T-cell (primary cell): ENCODE data around the gene SMURF2. TPM values are rescaled to one million over a fixed set of nuclear protein-coding genes. Genes with fewer than 3 reads are reported as not detected.

Source experiments
- ATAC-seq, 4 experiments: fragments of 200-7000 bp in 3 of 4; fragments of 150-1000 bp in 1 of 4; cut with Tn5 transposase; replicated peaks in 1 of 4; 1 replicate in 3 of 4; 2 replicates in 1 of 4; pipeline ENCODE4 v1.10.0; 2021; ENCODE audit warnings: moderate library complexity in 3 of 4, mild to moderate bottlenecking in 2 of 4, moderate number of reproducible peaks in 1 of 4
- CTCF ChIA-PET, 2 donors: fragments of 300-600 bp; sonication (Branson Sonifier 250); formaldehyde crosslinking; loops; one replicate each; lab custom pipeline; 2022; ENCODE audit warnings: antibody characterized with exemption in 2 of 2; lab: Charles Lee
- POLR2A ChIA-PET, 2 donors: fragments of 300-600 bp; sonication (Branson Sonifier 250); formaldehyde crosslinking; loops; one replicate each; lab custom pipeline; 2022; ENCODE audit warnings: antibody characterized with exemption in 2 of 2; lab: Charles Lee
- DNase-seq, 35 experiments: peaks; one replicate each; pipeline versions ENCODE4 v3.0.0 to v3.0.0-alpha.2; 2013 to 2023
- H3K27ac ChIP-seq: one replicate; pipeline ENCODE4 v1.5.1; 2013; ENCODE audit warnings: low read length
- H3K27me3 ChIP-seq, 2 experiments: replicated peaks in 1 of 2; 1 replicate in 1 of 2; 2 replicates in 1 of 2; pipeline versions ENCODE4 v1.6.1 to v1.7.0; 2013; ENCODE audit warnings: low read length in 1 of 2, mixed read lengths in 1 of 2; ENCODE audit not compliant: control insufficient read depth in 2 of 2, insufficient read depth in 2 of 2; ENCODE audit errors: extremely low read depth in 1 of 2
- H3K36me3 ChIP-seq, 2 donors: 1 replicate in 1 of 2; 2 replicates in 1 of 2; pipeline versions ENCODE4 v1.6.1 to v1.7.0; 2013; ENCODE audit warnings: low read length in 1 of 2; ENCODE audit not compliant: control insufficient read depth in 2 of 2, insufficient read depth in 1 of 2; ENCODE audit errors: extremely low read depth in 1 of 2
- H3K4me1 ChIP-seq, 2 experiments: 1 replicate in 1 of 2; 2 replicates in 1 of 2; pipeline versions ENCODE4 v1.6.1 to v1.7.0; 2013; ENCODE audit warnings: low read length in 2 of 2, mixed read lengths in 1 of 2; ENCODE audit not compliant: insufficient read depth in 2 of 2, control insufficient read depth in 1 of 2; ENCODE audit errors: extremely low read depth in 1 of 2
- H3K4me3 ChIP-seq, 2 donors: 1 replicate in 1 of 2; 2 replicates in 1 of 2; pipeline versions ENCODE4 v1.5.1 to v1.7.0; 2013; ENCODE audit warnings: mild to moderate bottlenecking in 2 of 2, low read length in 1 of 2, moderate library complexity in 1 of 2; ENCODE audit not compliant: control insufficient read depth in 1 of 2; ENCODE audit errors: extremely low read depth in 1 of 2
- H3K9me3 ChIP-seq: 2 replicates; pipeline ENCODE4 v1.7.0; 2013
- H3K27ac Mint-ChIP-seq, 2 donors: one replicate each; pipeline ENCODE4 v1.8.0; 2020 to 2021; ENCODE audit warnings: mild to moderate bottlenecking in 2 of 2, mixed read lengths in 2 of 2
- H3K27me3 Mint-ChIP-seq, 2 donors: one replicate each; pipeline ENCODE4 v1.8.0; 2021 to 2022; ENCODE audit warnings: mixed read lengths in 2 of 2
- H3K36me3 Mint-ChIP-seq: one replicate; pipeline ENCODE4 v1.8.0; 2021; ENCODE audit warnings: mixed read lengths
- H3K4me1 Mint-ChIP-seq, 3 donors: one replicate each; pipeline ENCODE4 v1.8.0; 2020 to 2022; ENCODE audit warnings: mixed read lengths in 3 of 3, mild to moderate bottlenecking in 1 of 3
- H3K4me3 Mint-ChIP-seq, 3 donors: one replicate each; pipeline ENCODE4 v1.8.0; 2020 to 2022; ENCODE audit warnings: mild to moderate bottlenecking in 3 of 3, mixed read lengths in 3 of 3, moderate library complexity in 3 of 3
- H3K9me3 Mint-ChIP-seq, 3 donors: one replicate each; pipeline ENCODE4 v1.8.0; 2020 to 2022; ENCODE audit warnings: mixed read lengths in 3 of 3
- WGBS: methylation state at CpG from one replicate; pipeline ENCODE4 v1.1.5; 2013; ENCODE audit warnings: missing lambda C conversion rate; ENCODE audit not compliant: insufficient coverage; 5-methylcytosine and 5-hydroxymethylcytosine counted together
- total RNA-seq, 35 experiments: library from RNA in 6 of 35; stranded (reverse) in 6 of 35; fragments of 120-200 nt in 1 of 35; gene quantifications; one replicate each; pipeline versions ENCODE4 v1.2.1 to v1.2.4 and lab custom pipeline; 2013 to 2026

The SMURF2 gene
- total RNA-seq, 5 donors from 2014 or later (not counting 1 experiment from before 2014, with no cell fraction given), result 27.4 to 36.6 (median 34.8) TPM

- Histone ChIP-seq H3K36me3 (peaks cover 6 to 73% of the 10 kb centered on the region in 2 donors), H3K9me3 (no peaks in the 10 kb centered on the region), H3K27ac (peak overlapping the region; percentile 99), H3K4me3 (no peak overlapping the region), H3K4me1 (peaks cover 13 to 23% of the 10 kb centered on the region in 2 experiments), H3K27me3 (no peaks in the 10 kb centered on the region)
- ChIA-PET POLR2A (interaction anchor here in 1 of 2 donors (0.6 to 0.8 kb wide), 2 partner anchors 7 to 17 kb away, joined by 3 to 4 read pairs; no protein-coding TSS in a partner anchor), CTCF (no interaction called here)
- peaks cover 74 to 87% (median 75%) of the 10 kb centered on the region in 3 donors for H3K4me1 Mint-ChIP-seq
- H3K27ac Mint-ChIP-seq, result peak overlapping the region; percentile 53 to 61
- no peaks in the 10 kb centered on the region for H3K27me3 Mint-ChIP-seq
- peaks cover 66% of the 10 kb centered on the region for H3K36me3 Mint-ChIP-seq
- H3K4me3 Mint-ChIP-seq, result peak overlapping the region; percentile 19 to 100 (median 49)
- no CpG with 5 or more reads among the region's 2 CpGs for WGBS
- ATAC-seq (no peak), DNase-seq (peak in 1 of 35 experiments; percentile 21)
- H3K9me3 Mint-ChIP-seq, result no peaks in the 10 kb centered on the region
These were observed 159.3 kb downstream of the SMURF2 start for GRCh38 chr17:64502809-64503208.

GRCh38 chr17:64502021-64502420 lies 160.1 kb downstream of the SMURF2 start:
- H3K27ac ChIP-seq, result peak overlapping the region; percentile 99
- peaks cover 6 to 74% of the 10 kb centered on the region in 2 donors for H3K36me3 ChIP-seq
- no peaks in the 10 kb centered on the region for H3K27me3 ChIP-seq
- ATAC-seq (no peak), DNase-seq (peak in 1 of 35 experiments; percentile 33)
- WGBS, result 57% methylated on average over 2 of the region's 3 CpGs
- H3K4me3 Mint-ChIP-seq, result peak overlapping the region in 2 of 3 donors; percentile 5 to 100
- H3K4me1 Mint-ChIP-seq, result peaks cover 77 to 88% (median 78%) of the 10 kb centered on the region in 3 donors
- H3K27ac Mint-ChIP-seq, result peak overlapping the region; percentile 61 to 68
- H3K9me3 Mint-ChIP-seq, result no peaks in the 10 kb centered on the region
- peaks cover 66% of the 10 kb centered on the region for H3K36me3 Mint-ChIP-seq
- no peaks in the 10 kb centered on the region for H3K9me3 ChIP-seq
- H3K4me1 ChIP-seq, result peaks cover 18 to 22% of the 10 kb centered on the region in 2 experiments
- H3K27me3 Mint-ChIP-seq, result no peaks in the 10 kb centered on the region
- no peak overlapping the region for H3K4me3 ChIP-seq
- ChIA-PET CTCF (no interaction called here), POLR2A (interaction anchor here in 1 of 2 donors (0.6 to 0.8 kb wide), 3 partner anchors 8 to 18 kb away, joined by 3 to 4 read pairs (median 3); no protein-coding TSS in a partner anchor)

GRCh38 chr17:64500862-64501765 lies 161.0 kb downstream of the SMURF2 start:
- H3K36me3 ChIP-seq, result peaks cover 6 to 74% of the 10 kb centered on the region in 2 donors
- WGBS, result 96% methylated on average over 5 of the region's 11 CpGs
- Mint-ChIP-seq H3K36me3 (peaks cover 66% of the 10 kb centered on the region), H3K4me3 (peak overlapping the region in 1 of 3 donors; percentile 100), H3K4me1 (peaks cover 83 to 97% (median 85%) of the 10 kb centered on the region in 3 donors), H3K9me3 (no peaks in the 10 kb centered on the region), H3K27ac (peak overlapping the region; percentile 61 to 68), H3K27me3 (no peaks in the 10 kb centered on the region)
- peak in 2 of 35 experiments; percentile 21 to 47 for DNase-seq
- no peaks in the 10 kb centered on the region for H3K9me3 ChIP-seq
- peak overlapping the region; percentile 99 for H3K27ac ChIP-seq
- H3K4me1 ChIP-seq, result peaks cover 23 to 24% of the 10 kb centered on the region in 2 experiments
- H3K27me3 ChIP-seq, result no peaks in the 10 kb centered on the region
- H3K4me3 ChIP-seq, result no peak overlapping the region
- no peak for ATAC-seq
- ChIA-PET POLR2A (interaction anchor here in 1 of 2 donors (0.5 kb wide), 1 partner anchor 481 kb away, joined by 7 read pairs; the partner anchor contains the start of gene ICAM2), CTCF (interaction anchor here in 1 of 2 donors (0.5 kb wide), 1 partner anchor 163 kb away, joined by 4 read pairs; no protein-coding TSS in a partner anchor)

- H3K4me3 ChIP-seq, result no peak overlapping the region
- no peaks in the 10 kb centered on the region for H3K27me3 Mint-ChIP-seq
- peaks cover 90 to 99% (median 91%) of the 10 kb centered on the region in 3 donors for H3K4me1 Mint-ChIP-seq
- no peak for ATAC-seq
- peaks cover 59% of the 10 kb centered on the region for H3K36me3 Mint-ChIP-seq
- ChIA-PET CTCF (no interaction called here), POLR2A (no interaction called here)
- H3K4me1 ChIP-seq, result peaks cover 26 to 31% of the 10 kb centered on the region in 2 experiments
- peak overlapping the region; percentile 99 for H3K27ac ChIP-seq
- peak overlapping the region in 1 of 3 donors; percentile 100 for H3K4me3 Mint-ChIP-seq
- no peaks in the 10 kb centered on the region for H3K27me3 ChIP-seq
- peaks cover 6 to 74% of the 10 kb centered on the region in 2 donors for H3K36me3 ChIP-seq
- DNase-seq, result peak in 1 of 35 experiments; percentile 37
- H3K9me3 ChIP-seq, result no peaks in the 10 kb centered on the region
- WGBS, result 90% methylated on average over 2 of the region's 8 CpGs
- peak overlapping the region; percentile 41 to 68 for H3K27ac Mint-ChIP-seq
- H3K9me3 Mint-ChIP-seq, result no peaks in the 10 kb centered on the region
These were observed 161.6 kb downstream of the SMURF2 start for GRCh38 chr17:64500487-64500859.

- Histone ChIP-seq H3K4me3 (no peak overlapping the region), H3K36me3 (peaks cover 6 to 72% of the 10 kb centered on the region in 2 donors), H3K4me1 (peaks cover 31 to 36% of the 10 kb centered on the region in 2 experiments), H3K27ac (no peak overlapping the region), H3K9me3 (no peaks in the 10 kb centered on the region), H3K27me3 (no peaks in the 10 kb centered on the region)
- Mint-ChIP-seq H3K27me3 (no peaks in the 10 kb centered on the region), H3K4me1 (peaks cover 91 to 99% (median 94%) of the 10 kb centered on the region in 3 donors), H3K9me3 (no peaks in the 10 kb centered on the region), H3K4me3 (peak overlapping the region in 1 of 3 donors; percentile 100), H3K27ac (peak overlapping the region; percentile 13 to 41), H3K36me3 (peaks cover 56% of the 10 kb centered on the region)
- WGBS, result 75% methylated on average over 1 of the region's 6 CpGs
- ATAC-seq (no peak), DNase-seq (peak in 1 of 35 experiments; percentile 51)
- POLR2A ChIA-PET, result interaction anchor here in 1 of 2 donors (4.8 kb wide), 1 partner anchor 7 kb away, joined by 72 read pairs; the partner anchor contains the start of genes CEP95 and DDX5
- CTCF ChIA-PET, result no interaction called here
These were observed 162.2 kb downstream of the SMURF2 start for GRCh38 chr17:64499805-64500486.
